ENCODE results near the gene C1QC. TPM values are rescaled to one million over a fixed set of nuclear protein-coding genes. Genes with fewer than 3 reads are reported as not detected.

C1QC gene
- total RNA-seq, 1 experiment from 2014 or later, result not detected

GRCh38 chr1:22683547-22683946, 40.1 kb downstream of the C1QC start:
- no peaks in the 10 kb centered on the region for H3K27me3 ChIP-seq (ENCODE audit: low read length)
- no peak overlapping the region for H3K27ac ChIP-seq (ENCODE audit: low read length)
- H3K4me2 ChIP-seq (ENCODE audit: low read depth, low read length, poor library complexity, severe bottlenecking), result no peak overlapping the region
- no peak for DNase-seq
- H3K9me3 ChIP-seq (ENCODE audit: low read length), result no peaks in the 10 kb centered on the region
- H3K4me1 ChIP-seq (ENCODE audit: low read length), result no peaks in the 10 kb centered on the region
- H3K4me3 ChIP-seq (ENCODE audit: low read length), result no peak overlapping the region
- H3K9me2 ChIP-seq (replicated peaks; ENCODE audit: insufficient read depth, low read length), result no peaks in the 10 kb centered on the region
- H4K20me1 ChIP-seq (ENCODE audit: insufficient read depth, low read depth, low read length), result no peaks in the 10 kb centered on the region
- no peaks in the 10 kb centered on the region for H3K36me3 ChIP-seq (ENCODE audit: insufficient read depth, low read length)
- H3K79me2 ChIP-seq (ENCODE audit: low read length), result no peaks in the 10 kb centered on the region
- no peak overlapping the region for H3K9ac ChIP-seq (ENCODE audit: low read length)
- H2AFZ ChIP-seq (ENCODE audit: low read length), result no peak overlapping the region

DNA sequence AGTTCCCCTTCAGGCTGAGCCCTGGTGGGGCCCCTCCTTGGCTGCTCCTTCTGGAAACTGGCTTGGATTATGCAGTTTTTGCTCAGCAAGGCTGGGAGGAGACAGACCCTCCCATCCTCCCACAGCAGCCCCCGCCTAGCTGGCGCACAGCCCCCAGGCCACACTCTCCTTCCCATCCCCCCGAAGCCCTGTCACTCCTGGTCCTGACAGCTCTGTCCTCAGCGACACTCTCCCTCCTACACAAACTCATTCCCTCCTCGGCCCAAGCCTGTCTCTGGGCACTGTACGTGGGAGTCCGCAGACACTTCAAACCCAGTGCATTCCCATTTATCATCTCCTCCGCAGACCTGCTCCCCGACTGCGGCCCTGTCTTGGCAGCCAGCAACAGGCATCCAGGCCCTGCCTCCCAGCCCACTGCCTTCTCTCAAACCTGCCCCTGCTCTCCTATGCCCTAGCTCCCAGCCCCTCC, 42.2 kb downstream of the C1QC start:
- no peak overlapping the region for H3K4me2 ChIP-seq (ENCODE audit: low read depth, low read length, poor library complexity, severe bottlenecking)
- H3K79me2 ChIP-seq (ENCODE audit: low read length), result no peaks in the 10 kb centered on the region
- no peak overlapping the region for H3K4me3 ChIP-seq (ENCODE audit: low read length)
- DNase-seq, result no peak
- H3K27ac ChIP-seq (ENCODE audit: low read length), result no peak overlapping the region
- H2AFZ ChIP-seq (ENCODE audit: low read length), result no peak overlapping the region
- H3K27me3 ChIP-seq (ENCODE audit: low read length), result no peaks in the 10 kb centered on the region
- no peaks in the 10 kb centered on the region for H4K20me1 ChIP-seq (ENCODE audit: insufficient read depth, low read depth, low read length)
- no peaks in the 10 kb centered on the region for H3K9me2 ChIP-seq (replicated peaks; ENCODE audit: insufficient read depth, low read length)
- no peak overlapping the region for H3K9ac ChIP-seq (ENCODE audit: low read length)
- no peaks in the 10 kb centered on the region for H3K36me3 ChIP-seq (ENCODE audit: insufficient read depth, low read length)
- H3K9me3 ChIP-seq (ENCODE audit: low read length), result no peaks in the 10 kb centered on the region
- H3K4me1 ChIP-seq (ENCODE audit: low read length), result no peaks in the 10 kb centered on the region

DNA sequence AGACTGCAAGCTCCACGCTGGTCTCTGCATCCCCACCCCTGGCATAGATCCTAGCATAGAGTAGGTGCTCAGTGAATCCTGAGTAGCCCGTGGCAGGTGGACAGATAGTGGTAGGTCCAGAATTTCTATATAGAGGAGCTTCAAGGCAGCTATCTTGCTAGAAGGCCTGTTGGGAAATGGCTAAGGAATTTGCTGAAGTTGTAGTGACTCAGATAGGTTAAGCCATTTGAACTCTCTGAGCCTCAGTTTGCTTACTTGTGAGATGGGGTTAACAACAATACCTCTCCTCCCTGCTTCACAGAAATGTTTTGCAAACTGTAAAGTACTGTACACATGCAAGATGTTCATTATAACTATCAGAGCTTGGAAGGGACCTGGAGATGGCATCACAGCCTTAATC, 43.8 kb downstream of the C1QC start:
- no peak overlapping the region for H3K4me3 ChIP-seq (ENCODE audit: low read length)
- no peak overlapping the region for H3K27ac ChIP-seq (ENCODE audit: low read length)
- H3K36me3 ChIP-seq (ENCODE audit: insufficient read depth, low read length), result no peaks in the 10 kb centered on the region
- H3K79me2 ChIP-seq (ENCODE audit: low read length), result no peaks in the 10 kb centered on the region
- no peak for DNase-seq
- H4K20me1 ChIP-seq (ENCODE audit: insufficient read depth, low read depth, low read length), result no peaks in the 10 kb centered on the region
- no peaks in the 10 kb centered on the region for H3K9me2 ChIP-seq (replicated peaks; ENCODE audit: insufficient read depth, low read length)
- H3K4me1 ChIP-seq (ENCODE audit: low read length), result no peaks in the 10 kb centered on the region
- H3K4me2 ChIP-seq (ENCODE audit: low read depth, low read length, poor library complexity, severe bottlenecking), result no peak overlapping the region
- no peaks in the 10 kb centered on the region for H3K9me3 ChIP-seq (ENCODE audit: low read length)
- no peak overlapping the region for H3K9ac ChIP-seq (ENCODE audit: low read length)
- no peak overlapping the region for H2AFZ ChIP-seq (ENCODE audit: low read length)
- H3K27me3 ChIP-seq (ENCODE audit: low read length), result no peaks in the 10 kb centered on the region

DNA sequence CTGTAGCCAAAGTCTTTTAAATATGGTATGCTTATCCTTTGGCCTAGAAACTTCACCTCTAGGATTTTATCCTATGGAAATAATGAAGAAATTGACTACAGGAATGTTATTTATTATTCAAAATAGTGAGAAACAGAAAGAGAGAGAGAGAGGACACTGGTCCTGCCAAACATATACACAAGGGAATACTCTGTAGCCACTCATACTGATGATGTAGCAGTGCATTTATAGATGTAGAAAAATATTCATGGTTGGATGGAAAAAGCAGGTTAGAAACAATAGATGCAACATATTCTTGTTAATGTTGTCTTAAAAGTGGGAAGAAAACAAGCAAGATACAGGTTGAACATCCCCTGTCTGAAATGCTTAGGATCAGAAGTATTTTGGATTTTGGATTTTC, 45.0 kb downstream of the C1QC start:
- Histone ChIP-seq H3K9me3 (ENCODE audit: low read length) (no peaks in the 10 kb centered on the region), H3K27ac (ENCODE audit: low read length) (no peak overlapping the region), H3K4me3 (ENCODE audit: low read length) (no peak overlapping the region), H4K20me1 (ENCODE audit: insufficient read depth, low read depth, low read length) (no peaks in the 10 kb centered on the region), H3K4me1 (ENCODE audit: low read length) (no peaks in the 10 kb centered on the region), H3K27me3 (ENCODE audit: low read length) (no peaks in the 10 kb centered on the region), H3K79me2 (ENCODE audit: low read length) (no peaks in the 10 kb centered on the region), H3K9me2 (replicated peaks; ENCODE audit: insufficient read depth, low read length) (no peaks in the 10 kb centered on the region), H3K36me3 (ENCODE audit: insufficient read depth, low read length) (no peaks in the 10 kb centered on the region), H3K4me2 (ENCODE audit: low read depth, low read length, poor library complexity, severe bottlenecking) (no peak overlapping the region), H3K9ac (ENCODE audit: low read length) (no peak overlapping the region), H2AFZ (ENCODE audit: low read length) (no peak overlapping the region)
- DNase-seq, result no peak

DNA sequence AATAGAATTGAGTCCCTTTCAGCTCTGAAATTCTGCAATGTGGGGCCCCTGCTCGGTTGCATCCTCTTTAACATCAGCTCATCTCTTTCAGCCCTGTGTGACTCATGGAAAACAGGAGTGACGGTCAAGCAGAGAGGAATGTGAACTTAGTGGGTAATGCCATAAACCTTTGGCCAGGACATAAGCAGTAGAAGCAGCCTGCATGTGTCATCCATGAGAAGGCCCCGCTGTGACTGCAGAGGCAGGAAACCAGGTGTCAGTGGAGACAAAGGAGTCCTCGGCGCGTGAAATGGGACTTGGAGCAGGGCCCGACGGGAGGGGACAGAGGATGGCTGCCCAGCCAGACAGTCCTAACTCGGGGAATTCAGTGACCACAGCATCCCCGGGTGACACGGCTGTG, 46.1 kb downstream of the C1QC start:
- Histone ChIP-seq H3K4me3 (ENCODE audit: low read length) (no peak overlapping the region), H3K36me3 (ENCODE audit: insufficient read depth, low read length) (no peaks in the 10 kb centered on the region), H2AFZ (ENCODE audit: low read length) (no peak overlapping the region), H3K27me3 (ENCODE audit: low read length) (no peaks in the 10 kb centered on the region), H3K4me1 (ENCODE audit: low read length) (no peaks in the 10 kb centered on the region), H3K79me2 (ENCODE audit: low read length) (no peaks in the 10 kb centered on the region), H3K9me3 (ENCODE audit: low read length) (no peaks in the 10 kb centered on the region), H3K27ac (ENCODE audit: low read length) (no peak overlapping the region), H3K9me2 (replicated peaks; ENCODE audit: insufficient read depth, low read length) (no peaks in the 10 kb centered on the region), H3K9ac (ENCODE audit: low read length) (no peak overlapping the region), H4K20me1 (ENCODE audit: insufficient read depth, low read depth, low read length) (no peaks in the 10 kb centered on the region), H3K4me2 (ENCODE audit: low read depth, low read length, poor library complexity, severe bottlenecking) (no peak overlapping the region)
- no peak for DNase-seq

DNA sequence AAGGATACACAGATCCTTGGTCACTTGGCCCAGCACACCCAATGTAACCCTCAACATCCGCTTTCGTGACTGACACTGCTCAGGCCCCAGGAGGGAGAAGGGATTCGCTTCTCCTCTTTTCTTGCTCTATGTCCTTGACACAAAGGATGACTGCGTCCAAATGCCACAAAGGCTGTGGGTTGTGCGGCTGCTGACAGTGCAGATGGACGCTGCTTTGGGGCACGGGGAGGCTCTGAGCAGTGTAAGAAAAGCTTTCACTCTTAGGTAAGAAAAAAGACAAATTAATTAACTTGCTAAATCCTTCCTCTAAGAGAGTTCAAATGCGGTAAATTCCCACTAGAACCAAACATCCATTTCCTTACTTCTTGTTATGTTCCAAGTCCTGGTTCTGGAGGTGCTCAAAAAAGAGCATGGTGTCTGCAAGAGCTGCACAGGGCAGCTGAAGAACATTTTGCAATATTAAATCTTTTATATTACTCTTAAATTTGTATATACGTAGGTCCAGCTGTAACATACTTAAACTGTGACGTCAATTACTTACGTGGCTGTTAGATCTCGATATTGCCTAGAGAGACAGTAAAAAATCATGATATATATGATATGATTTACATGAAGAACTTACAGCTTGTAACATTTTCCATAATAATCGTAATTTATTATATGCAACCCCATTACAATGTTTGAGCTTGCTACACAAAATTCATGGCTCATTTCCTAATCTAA, 47.8 kb downstream of the C1QC start:
- Histone ChIP-seq H3K79me2 (ENCODE audit: low read length) (no peaks in the 10 kb centered on the region), H3K9me2 (replicated peaks; ENCODE audit: insufficient read depth, low read length) (no peaks in the 10 kb centered on the region), H3K9ac (ENCODE audit: low read length) (no peak overlapping the region), H3K9me3 (ENCODE audit: low read length) (no peaks in the 10 kb centered on the region), H3K4me2 (ENCODE audit: low read depth, low read length, poor library complexity, severe bottlenecking) (no peak overlapping the region), H4K20me1 (ENCODE audit: insufficient read depth, low read depth, low read length) (no peaks in the 10 kb centered on the region), H3K4me3 (ENCODE audit: low read length) (no peak overlapping the region), H3K4me1 (ENCODE audit: low read length) (no peaks in the 10 kb centered on the region), H3K27ac (ENCODE audit: low read length) (no peak overlapping the region), H2AFZ (ENCODE audit: low read length) (no peak overlapping the region), H3K27me3 (ENCODE audit: low read length) (no peaks in the 10 kb centered on the region), H3K36me3 (ENCODE audit: insufficient read depth, low read length) (no peaks in the 10 kb centered on the region)
- no peak for DNase-seq

DNA sequence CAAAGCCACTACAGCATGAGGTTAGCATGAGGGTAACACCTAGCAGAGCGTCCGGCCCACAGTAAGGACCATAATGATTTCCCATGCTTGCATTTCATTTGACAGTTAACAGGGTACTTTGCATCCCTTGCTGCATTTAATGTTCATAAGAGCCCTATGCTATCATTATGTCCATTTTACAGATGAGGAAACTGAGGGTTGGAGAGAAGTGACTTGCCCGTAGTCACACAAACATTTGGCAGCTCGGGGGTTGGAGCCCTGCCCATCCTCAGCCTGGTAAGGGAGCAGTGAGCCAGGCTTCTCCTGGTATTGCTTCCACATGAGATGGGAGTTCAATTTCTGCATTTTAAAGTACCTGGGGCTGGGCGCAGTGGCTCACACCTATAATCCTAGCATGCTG, 50.7 kb downstream of the C1QC start:
- Histone ChIP-seq H3K27me3 (ENCODE audit: low read length) (no peaks in the 10 kb centered on the region), H2AFZ (ENCODE audit: low read length) (no peak overlapping the region), H4K20me1 (ENCODE audit: insufficient read depth, low read depth, low read length) (no peaks in the 10 kb centered on the region), H3K36me3 (ENCODE audit: insufficient read depth, low read length) (no peaks in the 10 kb centered on the region), H3K9me2 (replicated peaks; ENCODE audit: insufficient read depth, low read length) (no peaks in the 10 kb centered on the region), H3K9me3 (ENCODE audit: low read length) (no peaks in the 10 kb centered on the region), H3K27ac (ENCODE audit: low read length) (no peak overlapping the region), H3K4me1 (ENCODE audit: low read length) (no peaks in the 10 kb centered on the region), H3K4me3 (ENCODE audit: low read length) (no peak overlapping the region), H3K4me2 (ENCODE audit: low read depth, low read length, poor library complexity, severe bottlenecking) (no peak overlapping the region), H3K9ac (ENCODE audit: low read length) (no peak overlapping the region), H3K79me2 (ENCODE audit: low read length) (no peaks in the 10 kb centered on the region)
- no peak for DNase-seq

DNA sequence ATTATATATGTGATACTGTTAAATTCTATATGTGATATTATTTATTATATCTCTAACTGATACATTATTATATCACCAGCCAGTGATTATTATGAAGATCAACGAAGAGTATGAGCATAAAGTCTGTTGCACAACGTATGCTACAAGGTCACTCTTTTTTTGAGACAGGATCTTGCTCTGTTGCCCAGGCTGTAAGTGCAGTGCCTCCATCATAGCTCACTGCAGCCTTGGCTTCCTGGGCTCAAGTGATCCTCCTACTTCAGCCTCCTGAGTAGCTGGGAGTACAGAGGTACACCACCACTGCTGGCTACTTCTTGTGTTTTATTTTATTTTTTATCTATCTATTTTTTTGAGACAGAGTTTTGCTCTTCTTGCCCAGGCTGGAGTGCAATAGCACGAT, 53.2 kb downstream of the C1QC start:
- Histone ChIP-seq H3K4me2 (ENCODE audit: low read depth, low read length, poor library complexity, severe bottlenecking) (no peak overlapping the region), H2AFZ (ENCODE audit: low read length) (no peak overlapping the region), H3K4me1 (ENCODE audit: low read length) (no peaks in the 10 kb centered on the region), H4K20me1 (ENCODE audit: insufficient read depth, low read depth, low read length) (no peaks in the 10 kb centered on the region), H3K36me3 (ENCODE audit: insufficient read depth, low read length) (no peaks in the 10 kb centered on the region), H3K9me3 (ENCODE audit: low read length) (no peaks in the 10 kb centered on the region), H3K4me3 (ENCODE audit: low read length) (no peak overlapping the region), H3K9ac (ENCODE audit: low read length) (no peak overlapping the region), H3K9me2 (replicated peaks; ENCODE audit: insufficient read depth, low read length) (no peaks in the 10 kb centered on the region), H3K27ac (ENCODE audit: low read length) (no peak overlapping the region), H3K27me3 (ENCODE audit: low read length) (no peaks in the 10 kb centered on the region), H3K79me2 (ENCODE audit: low read length) (no peaks in the 10 kb centered on the region)
- no peak for DNase-seq
